ENCODE measurements around the gene CATSPERE. TPM values are rescaled to one million over a fixed set of nuclear protein-coding genes. Genes with fewer than 3 reads are reported as not detected.

Gene CATSPERE
- total and polyA plus RNA-seq, 2 of the 8 experiments (the other 6 are each of a cell fraction or from before 2014, with no cell fraction given) = 0.05 to 0.45 TPM

DNA sequence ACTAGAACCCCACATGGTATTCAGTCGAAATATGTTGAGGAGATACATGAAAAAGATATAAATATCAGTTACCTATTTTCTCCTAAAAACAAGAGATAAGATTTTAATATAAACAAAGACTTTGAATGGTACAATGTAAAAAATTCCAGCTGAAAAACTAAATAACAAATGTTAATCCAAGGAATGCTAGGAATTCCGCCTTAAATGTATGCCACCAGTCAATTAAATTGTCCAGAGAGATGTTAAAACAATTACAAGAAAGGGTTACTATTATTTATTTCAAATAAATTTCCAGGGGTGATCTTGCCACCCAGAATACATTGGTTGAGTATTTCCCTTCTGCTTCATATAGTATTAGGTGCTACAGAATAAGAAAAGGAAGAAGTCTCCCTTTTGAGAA, 13.5 kb upstream of the CATSPERE start (continued):
- TF ChIP-seq, protein P1, sequence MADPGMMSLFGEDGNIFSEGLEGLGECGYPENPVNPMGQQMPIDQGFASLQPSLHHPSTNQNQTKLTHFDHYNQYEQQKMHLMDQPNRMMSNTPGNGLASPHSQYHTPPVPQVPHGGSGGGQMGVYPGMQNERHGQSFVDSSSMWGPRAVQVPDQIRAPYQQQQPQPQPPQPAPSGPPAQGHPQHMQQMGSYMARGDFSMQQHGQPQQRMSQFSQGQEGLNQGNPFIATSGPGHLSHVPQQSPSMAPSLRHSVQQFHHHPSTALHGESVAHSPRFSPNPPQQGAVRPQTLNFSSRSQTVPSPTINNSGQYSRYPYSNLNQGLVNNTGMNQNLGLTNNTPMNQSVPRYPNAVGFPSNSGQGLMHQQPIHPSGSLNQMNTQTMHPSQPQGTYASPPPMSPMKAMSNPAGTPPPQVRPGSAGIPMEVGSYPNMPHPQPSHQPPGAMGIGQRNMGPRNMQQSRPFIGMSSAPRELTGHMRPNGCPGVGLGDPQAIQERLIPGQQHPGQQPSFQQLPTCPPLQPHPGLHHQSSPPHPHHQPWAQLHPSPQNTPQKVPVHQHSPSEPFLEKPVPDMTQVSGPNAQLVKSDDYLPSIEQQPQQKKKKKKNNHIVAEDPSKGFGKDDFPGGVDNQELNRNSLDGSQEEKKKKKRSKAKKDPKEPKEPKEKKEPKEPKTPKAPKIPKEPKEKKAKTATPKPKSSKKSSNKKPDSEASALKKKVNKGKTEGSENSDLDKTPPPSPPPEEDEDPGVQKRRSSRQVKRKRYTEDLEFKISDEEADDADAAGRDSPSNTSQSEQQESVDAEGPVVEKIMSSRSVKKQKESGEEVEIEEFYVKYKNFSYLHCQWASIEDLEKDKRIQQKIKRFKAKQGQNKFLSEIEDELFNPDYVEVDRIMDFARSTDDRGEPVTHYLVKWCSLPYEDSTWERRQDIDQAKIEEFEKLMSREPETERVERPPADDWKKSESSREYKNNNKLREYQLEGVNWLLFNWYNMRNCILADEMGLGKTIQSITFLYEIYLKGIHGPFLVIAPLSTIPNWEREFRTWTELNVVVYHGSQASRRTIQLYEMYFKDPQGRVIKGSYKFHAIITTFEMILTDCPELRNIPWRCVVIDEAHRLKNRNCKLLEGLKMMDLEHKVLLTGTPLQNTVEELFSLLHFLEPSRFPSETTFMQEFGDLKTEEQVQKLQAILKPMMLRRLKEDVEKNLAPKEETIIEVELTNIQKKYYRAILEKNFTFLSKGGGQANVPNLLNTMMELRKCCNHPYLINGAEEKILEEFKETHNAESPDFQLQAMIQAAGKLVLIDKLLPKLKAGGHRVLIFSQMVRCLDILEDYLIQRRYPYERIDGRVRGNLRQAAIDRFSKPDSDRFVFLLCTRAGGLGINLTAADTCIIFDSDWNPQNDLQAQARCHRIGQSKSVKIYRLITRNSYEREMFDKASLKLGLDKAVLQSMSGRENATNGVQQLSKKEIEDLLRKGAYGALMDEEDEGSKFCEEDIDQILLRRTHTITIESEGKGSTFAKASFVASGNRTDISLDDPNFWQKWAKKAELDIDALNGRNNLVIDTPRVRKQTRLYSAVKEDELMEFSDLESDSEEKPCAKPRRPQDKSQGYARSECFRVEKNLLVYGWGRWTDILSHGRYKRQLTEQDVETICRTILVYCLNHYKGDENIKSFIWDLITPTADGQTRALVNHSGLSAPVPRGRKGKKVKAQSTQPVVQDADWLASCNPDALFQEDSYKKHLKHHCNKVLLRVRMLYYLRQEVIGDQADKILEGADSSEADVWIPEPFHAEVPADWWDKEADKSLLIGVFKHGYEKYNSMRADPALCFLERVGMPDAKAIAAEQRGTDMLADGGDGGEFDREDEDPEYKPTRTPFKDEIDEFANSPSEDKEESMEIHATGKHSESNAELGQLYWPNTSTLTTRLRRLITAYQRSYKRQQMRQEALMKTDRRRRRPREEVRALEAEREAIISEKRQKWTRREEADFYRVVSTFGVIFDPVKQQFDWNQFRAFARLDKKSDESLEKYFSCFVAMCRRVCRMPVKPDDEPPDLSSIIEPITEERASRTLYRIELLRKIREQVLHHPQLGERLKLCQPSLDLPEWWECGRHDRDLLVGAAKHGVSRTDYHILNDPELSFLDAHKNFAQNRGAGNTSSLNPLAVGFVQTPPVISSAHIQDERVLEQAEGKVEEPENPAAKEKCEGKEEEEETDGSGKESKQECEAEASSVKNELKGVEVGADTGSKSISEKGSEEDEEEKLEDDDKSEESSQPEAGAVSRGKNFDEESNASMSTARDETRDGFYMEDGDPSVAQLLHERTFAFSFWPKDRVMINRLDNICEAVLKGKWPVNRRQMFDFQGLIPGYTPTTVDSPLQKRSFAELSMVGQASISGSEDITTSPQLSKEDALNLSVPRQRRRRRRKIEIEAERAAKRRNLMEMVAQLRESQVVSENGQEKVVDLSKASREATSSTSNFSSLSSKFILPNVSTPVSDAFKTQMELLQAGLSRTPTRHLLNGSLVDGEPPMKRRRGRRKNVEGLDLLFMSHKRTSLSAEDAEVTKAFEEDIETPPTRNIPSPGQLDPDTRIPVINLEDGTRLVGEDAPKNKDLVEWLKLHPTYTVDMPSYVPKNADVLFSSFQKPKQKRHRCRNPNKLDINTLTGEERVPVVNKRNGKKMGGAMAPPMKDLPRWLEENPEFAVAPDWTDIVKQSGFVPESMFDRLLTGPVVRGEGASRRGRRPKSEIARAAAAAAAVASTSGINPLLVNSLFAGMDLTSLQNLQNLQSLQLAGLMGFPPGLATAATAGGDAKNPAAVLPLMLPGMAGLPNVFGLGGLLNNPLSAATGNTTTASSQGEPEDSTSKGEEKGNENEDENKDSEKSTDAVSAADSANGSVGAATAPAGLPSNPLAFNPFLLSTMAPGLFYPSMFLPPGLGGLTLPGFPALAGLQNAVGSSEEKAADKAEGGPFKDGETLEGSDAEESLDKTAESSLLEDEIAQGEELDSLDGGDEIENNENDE (IDR thresholded peaks at IDR 0.05; ENCODE audit: insufficient replicate concordance, low read length) = peak; percentile 84
- TF ChIP-seq RAD21 (IDR thresholded peaks at IDR 0.05 in 1 of 2, conservative IDR thresholded peaks at IDR 0.05 in 1 of 2; ENCODE audit: low read depth in 2 of 2, low read length in 2 of 2) (no peak), TEAD4 (IDR thresholded peaks at IDR 0.05; ENCODE audit: low read depth, low read length) (peak; percentile 85), FOSL1 (IDR thresholded peaks at IDR 0.05; ENCODE audit: insufficient read depth, low read depth, low read length) (no peak), SIN3A (conservative IDR thresholded peaks at IDR 0.05 in 1 of 2, IDR thresholded peaks at IDR 0.05 in 1 of 2; ENCODE audit: low read depth in 1 of 2, low read length in 2 of 2) (no peak)
- TF ChIP-seq, protein P2, sequence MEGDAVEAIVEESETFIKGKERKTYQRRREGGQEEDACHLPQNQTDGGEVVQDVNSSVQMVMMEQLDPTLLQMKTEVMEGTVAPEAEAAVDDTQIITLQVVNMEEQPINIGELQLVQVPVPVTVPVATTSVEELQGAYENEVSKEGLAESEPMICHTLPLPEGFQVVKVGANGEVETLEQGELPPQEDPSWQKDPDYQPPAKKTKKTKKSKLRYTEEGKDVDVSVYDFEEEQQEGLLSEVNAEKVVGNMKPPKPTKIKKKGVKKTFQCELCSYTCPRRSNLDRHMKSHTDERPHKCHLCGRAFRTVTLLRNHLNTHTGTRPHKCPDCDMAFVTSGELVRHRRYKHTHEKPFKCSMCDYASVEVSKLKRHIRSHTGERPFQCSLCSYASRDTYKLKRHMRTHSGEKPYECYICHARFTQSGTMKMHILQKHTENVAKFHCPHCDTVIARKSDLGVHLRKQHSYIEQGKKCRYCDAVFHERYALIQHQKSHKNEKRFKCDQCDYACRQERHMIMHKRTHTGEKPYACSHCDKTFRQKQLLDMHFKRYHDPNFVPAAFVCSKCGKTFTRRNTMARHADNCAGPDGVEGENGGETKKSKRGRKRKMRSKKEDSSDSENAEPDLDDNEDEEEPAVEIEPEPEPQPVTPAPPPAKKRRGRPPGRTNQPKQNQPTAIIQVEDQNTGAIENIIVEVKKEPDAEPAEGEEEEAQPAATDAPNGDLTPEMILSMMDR (IDR thresholded peaks at IDR 0.05; ENCODE audit: control extremely low read depth in 1 of 3, insufficient read depth in 1 of 3, low read depth in 1 of 3, low read length in 3 of 3) = no peak
- TF ChIP-seq, protein P3, sequence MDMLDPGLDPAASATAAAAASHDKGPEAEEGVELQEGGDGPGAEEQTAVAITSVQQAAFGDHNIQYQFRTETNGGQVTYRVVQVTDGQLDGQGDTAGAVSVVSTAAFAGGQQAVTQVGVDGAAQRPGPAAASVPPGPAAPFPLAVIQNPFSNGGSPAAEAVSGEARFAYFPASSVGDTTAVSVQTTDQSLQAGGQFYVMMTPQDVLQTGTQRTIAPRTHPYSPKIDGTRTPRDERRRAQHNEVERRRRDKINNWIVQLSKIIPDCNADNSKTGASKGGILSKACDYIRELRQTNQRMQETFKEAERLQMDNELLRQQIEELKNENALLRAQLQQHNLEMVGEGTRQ (IDR thresholded peaks at IDR 0.05; ENCODE audit: low read length) = no peak
